Testis (tissue), 3 donors: ENCODE results near the gene UBA52. TPM values are rescaled to one million over a fixed set of nuclear protein-coding genes. Genes with fewer than 3 reads are reported as not detected.

Experiments used
- DNase-seq: peaks from one replicate; pipeline ENCODE4 v3.0.0-alpha.2; 2019
- H3K27ac ChIP-seq, 2 donors: fragments of 200-600 bp; sonication (generic); one replicate each; pipeline ENCODE4 v1.5.1; 2019
- H3K27me3 ChIP-seq: fragments of 200-600 bp; sonication (generic); one replicate; pipeline ENCODE4 v1.5.1; 2019
- H3K36me3 ChIP-seq: fragments of 200-600 bp; sonication (generic); one replicate; pipeline ENCODE4 v1.5.1; 2017; ENCODE audit warnings: low read depth; ENCODE audit errors: missing control alignments
- H3K4me1 ChIP-seq: fragments of 200-600 bp; sonication (generic); one replicate; pipeline ENCODE4 v1.5.1; 2019
- H3K4me3 ChIP-seq, 2 donors: fragments of 200-600 bp; sonication (generic); one replicate each; pipeline ENCODE4 v1.5.1; 2017 to 2019
- H3K9me3 ChIP-seq: fragments of 200-600 bp; sonication (generic); one replicate; pipeline ENCODE4 v1.5.1; 2017
- CTCF ChIP-seq, 3 experiments: fragments of 450-650 bp in 2 of 3; fragments of 200-600 bp in 1 of 3; sonication (generic) in 1 of 3; IDR thresholded peaks; one replicate each; pipeline ENCODE4 v1.5.1; 2016 to 2019; ENCODE audit warnings: antibody characterized with exemption in 3 of 3, mild to moderate bottlenecking in 2 of 3, moderate library complexity in 1 of 3
- POLR2A ChIP-seq: fragments of 450-650 bp; IDR thresholded peaks from one replicate; pipeline ENCODE4 v1.6.1; 2017; ENCODE audit warnings: antibody characterized with exemption, mild to moderate bottlenecking, moderate library complexity
- WGBS, 2 donors: methylation state at CpG; one replicate each; pipeline ENCODE4 v1.1.5; 2018; 5-methylcytosine and 5-hydroxymethylcytosine counted together
- intact Hi-C: fragments of 100-400 bp; cut with DNase I; formaldehyde crosslinking; loops from one replicate; pipeline ENCODE4 v1.15.1; 2023; ENCODE audit warnings: low total_unique reads
- polyA plus RNA-seq: library from polyadenylated mRNA; stranded (reverse); fragments of 350-450 nt; fragmentation: Illumina TruSeq; extraction: RNeasy Lipid Tissue Mini Kit (QIAGEN cat#74804); gene quantifications from one replicate; pipeline ENCODE4 v1.2.3, GENCODE V29; 2014; ENCODE audit warnings: low read depth, low replicate concordance; ENCODE audit not compliant: insufficient read depth
- total RNA-seq, 2 donors: library from RNA; depleted of rRNA; stranded (reverse); fragments of >200 nt; gene quantifications; one replicate each; pipeline ENCODE4 v1.2.3, GENCODE V29; 2016

UBA52 gene
- total and polyA plus RNA-seq, 3 donors from 2014 or later, result 475 to 1,038 (median 508) TPM

GRCh38 chr19:18587561-18587960, 15.9 kb downstream of the UBA52 start:
- Histone ChIP-seq H3K4me1 (peaks cover 13% of the 10 kb centered on the region), H3K36me3 (no peaks in the 10 kb centered on the region), H3K27ac (no peak overlapping the region), H3K9me3 (no peaks in the 10 kb centered on the region), H3K27me3 (no peaks in the 10 kb centered on the region), H3K4me3 (no peak overlapping the region)
- 51 to 84% methylated on average over 11 to 12 of the region's 12 CpGs for WGBS, 2 donors
- no peak for DNase-seq
- intact Hi-C loops, result no loop called here
- TF ChIP-seq POLR2A (no peak), CTCF (IDR thresholded peaks at IDR 0.05) (no peak)

GRCh38 chr19:18587962-18588610, 16.4 kb downstream of the UBA52 start:
- H3K4me3 ChIP-seq, result peak overlapping the region; percentile 74 to 75
- intact Hi-C loops, result no loop called here
- H3K9me3 ChIP-seq, result no peaks in the 10 kb centered on the region
- WGBS, 2 donors, result 5 to 15% methylated on average over 7 to 16 of the region's 16 CpGs
- no peak for TF ChIP-seq POLR2A
- TF ChIP-seq CTCF (IDR thresholded peaks at IDR 0.05), result no peak
- H3K27ac ChIP-seq, result peak overlapping the region in 1 of 2 donors; percentile 76
- no peaks in the 10 kb centered on the region for H3K36me3 ChIP-seq
- DNase-seq, result no peak
- H3K4me1 ChIP-seq, result peaks cover 13% of the 10 kb centered on the region
- H3K27me3 ChIP-seq, result no peaks in the 10 kb centered on the region

- intact Hi-C loops, result no loop called here
Observed at GRCh38 chr19:18588611-18589379, 17.1 kb downstream of the UBA52 start, which contains the start of gene REX1BD. REX1BD (plus strand) TSS chr19:18588798; CDS start chr19:18588802, 4 bp downstream.

More at GRCh38 chr19:18588611-18589379, 17.1 kb downstream of the UBA52 start, which contains the start of gene REX1BD:
- peak within 1 kb of the TSS; percentile 74 to 75 for H3K4me3 ChIP-seq
- H3K27me3 ChIP-seq, result no peaks in the 10 kb centered on the region
- H3K4me1 ChIP-seq, result peaks cover 14% of the 10 kb centered on the region
- peak within 1 kb of the TSS; percentile 35 to 76 for H3K27ac ChIP-seq
- H3K36me3 ChIP-seq, result no peaks in the 10 kb centered on the region
- H3K9me3 ChIP-seq, result no peaks in the 10 kb centered on the region
- TF ChIP-seq POLR2A (no peak), CTCF (IDR thresholded peaks at IDR 0.05) (peak; percentile 82 to 88 (median 85))
- peak; percentile 85 for DNase-seq
- 0% methylated on average over 12 to 70 of the region's 72 CpGs for WGBS, 2 donors
